Stimulated activated CD8-positive, alpha-beta memory T cell treated with anti-CD3 and anti-CD28 coated beads, Interleukin-12 subunit alpha, Interleukin-12 subunit beta, amount 100 ng/mL, for 4 hours (primary cell): Measurements from ENCODE around the gene KBTBD13.

Experiments used
- DNase-seq: peaks from one replicate; pipeline ENCODE4 v3.0.0-alpha.2; 2020; ENCODE audit warnings: low read depth

The KBTBD13 gene

GRCh38 chr15:65051266-65051665 lies 25.3 kb upstream of the KBTBD13 start:
- no peak for DNase-seq

- DNase-seq: no peak
Measured at GRCh38 chr15:65052956-65053355, 23.6 kb upstream of the KBTBD13 start.

- DNase-seq: no peak
Measured at GRCh38 chr15:65054333-65055200, 22.0 kb upstream of the KBTBD13 start.

GRCh38 chr15:65055201-65055870 lies 21.2 kb upstream of the KBTBD13 start:
- DNase-seq: no peak

- no peak for DNase-seq
Measured at GRCh38 chr15:65056106-65056505, 20.4 kb upstream of the KBTBD13 start.

- DNase-seq: no peak
Measured at GRCh38 chr15:65056868-65057548, 19.5 kb upstream of the KBTBD13 start.

- DNase-seq: no peak
Measured at GRCh38 chr15:65057549-65057940, 19.0 kb upstream of the KBTBD13 start.

- DNase-seq: no peak
Measured at GRCh38 chr15:65058394-65059368, 17.9 kb upstream of the KBTBD13 start.

GRCh38 chr15:65059369-65059750 lies 17.2 kb upstream of the KBTBD13 start:
- DNase-seq: no peak

GRCh38 chr15:65059931-65060596 lies 16.5 kb upstream of the KBTBD13 start:
- no peak for DNase-seq

GRCh38 chr15:65060641-65061397 lies 15.7 kb upstream of the KBTBD13 start:
- no peak for DNase-seq

GRCh38 chr15:65062061-65062460 lies 14.5 kb upstream of the KBTBD13 start:
- DNase-seq: no peak

GRCh38 chr15:65062726-65063125 lies 13.8 kb upstream of the KBTBD13 start:
- DNase-seq: no peak

- no peak for DNase-seq
Measured at GRCh38 chr15:65066001-65066634, 10.4 kb upstream of the KBTBD13 start.

- DNase-seq: no peak
Measured at GRCh38 chr15:65066635-65067316, 9.8 kb upstream of the KBTBD13 start.

- DNase-seq: no peak
Measured at GRCh38 chr15:65067317-65067644, 9.3 kb upstream of the KBTBD13 start.

- no peak for DNase-seq
Measured at GRCh38 chr15:65067645-65068402, 8.7 kb upstream of the KBTBD13 start, which contains the start of gene RASL12. Gene RASL12, minus strand, starts transcription at chr15:65067991. Its CDS starts 156 bp downstream, at chr15:65067835.

GRCh38 chr15:65068403-65068788 lies 8.2 kb upstream of the KBTBD13 start:
- no peak for DNase-seq

- no peak for DNase-seq
Measured at GRCh38 chr15:65069179-65069578, 7.4 kb upstream of the KBTBD13 start.
